ENCODE results near the gene ZCCHC14.
A peak's percentile ranks its signal among the peaks of the same experiment; 100 is the strongest.

Gene ZCCHC14

DNA sequence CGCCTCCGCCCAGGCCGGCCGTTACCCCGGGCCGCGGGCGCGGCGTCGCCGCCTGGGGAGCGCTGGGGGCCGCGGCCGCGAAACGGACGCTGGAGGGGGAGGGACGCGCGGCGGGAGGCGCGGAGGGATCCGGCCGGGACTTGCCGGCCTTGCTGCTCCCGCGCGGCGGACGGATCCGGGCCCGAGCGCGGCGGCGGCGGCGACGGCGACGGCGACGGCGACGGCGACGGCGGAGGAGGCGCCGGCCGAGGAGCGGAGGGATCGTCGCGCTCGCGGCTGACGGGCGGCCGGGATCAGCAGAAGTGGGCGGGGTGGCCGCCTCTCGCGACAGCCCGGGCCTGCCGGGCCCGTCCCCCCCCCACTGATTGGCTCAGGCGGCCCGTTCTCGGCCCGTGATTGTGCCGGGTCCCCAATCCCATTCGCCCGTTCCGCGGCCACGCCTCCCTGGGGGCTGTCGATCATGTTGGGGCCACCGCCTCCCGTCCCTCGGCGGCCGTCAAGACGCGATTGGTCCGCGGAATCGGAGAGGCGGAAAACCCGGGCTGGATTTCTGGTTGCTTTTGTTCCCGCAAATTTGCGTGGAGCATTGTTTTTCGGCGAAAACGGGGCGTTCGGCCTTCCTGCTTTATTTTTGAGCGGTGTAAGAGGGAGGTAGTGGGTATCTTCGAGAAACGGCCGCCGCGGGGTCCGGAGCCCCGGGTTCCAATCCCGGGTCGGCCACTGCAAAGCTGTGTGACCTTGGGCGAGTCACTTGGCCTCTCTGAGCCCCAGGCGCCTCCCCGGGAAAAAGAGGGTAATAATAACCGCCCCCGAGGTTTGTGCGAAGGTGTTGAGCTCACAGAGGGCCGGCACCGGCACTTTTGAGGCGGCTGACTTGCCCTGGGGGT lies at the start of gene ZCCHC14:
ZCCHC14 (minus strand) TSS at position 304 of the 887 bp plus-strand sequence. CDS start 786 bp downstream, outside the sequence.
- H3K4me3 Mint-ChIP-seq = peak within 1 kb of the TSS; percentile 83
- H3K27me3 Mint-ChIP-seq = peaks cover 9% of the 10 kb centered on the region
- H3K27ac Mint-ChIP-seq = peak within 1 kb of the TSS; percentile 73
- H3K36me3 Mint-ChIP-seq (ENCODE audit: low read depth) = no peaks in the 10 kb centered on the region
- H3K9me3 Mint-ChIP-seq = no peaks in the 10 kb centered on the region
- peaks cover 59% of the 10 kb centered on the region for H3K4me1 Mint-ChIP-seq (ENCODE audit: low read depth)

DNA sequence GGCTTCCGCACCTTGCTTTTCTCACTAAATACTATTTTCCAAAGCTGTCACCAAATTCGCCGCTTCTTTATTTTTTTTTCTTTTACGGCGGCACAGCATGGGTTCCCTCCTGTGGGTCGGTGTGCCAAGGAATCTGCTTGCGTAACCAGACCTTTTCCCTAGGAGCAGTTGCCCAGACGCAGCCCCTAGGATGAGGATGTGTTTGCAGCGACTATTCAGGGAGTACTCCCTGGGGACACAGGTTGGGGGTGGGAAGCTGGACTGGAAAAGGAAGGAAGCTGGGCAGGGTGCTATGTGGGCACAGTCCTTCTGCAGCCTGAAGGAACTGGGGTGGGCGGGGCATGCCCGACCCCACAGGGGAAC lies 49.0 kb upstream of the ZCCHC14 start:
- H3K9me3 Mint-ChIP-seq = peaks cover 3% of the 10 kb centered on the region
- H3K4me3 Mint-ChIP-seq = no peak overlapping the region
- peaks cover 37% of the 10 kb centered on the region for H3K27me3 Mint-ChIP-seq
- H3K36me3 Mint-ChIP-seq (ENCODE audit: low read depth) = no peaks in the 10 kb centered on the region
- peaks cover 32% of the 10 kb centered on the region for H3K4me1 Mint-ChIP-seq (ENCODE audit: low read depth)
- H3K27ac Mint-ChIP-seq = no peak overlapping the region

DNA sequence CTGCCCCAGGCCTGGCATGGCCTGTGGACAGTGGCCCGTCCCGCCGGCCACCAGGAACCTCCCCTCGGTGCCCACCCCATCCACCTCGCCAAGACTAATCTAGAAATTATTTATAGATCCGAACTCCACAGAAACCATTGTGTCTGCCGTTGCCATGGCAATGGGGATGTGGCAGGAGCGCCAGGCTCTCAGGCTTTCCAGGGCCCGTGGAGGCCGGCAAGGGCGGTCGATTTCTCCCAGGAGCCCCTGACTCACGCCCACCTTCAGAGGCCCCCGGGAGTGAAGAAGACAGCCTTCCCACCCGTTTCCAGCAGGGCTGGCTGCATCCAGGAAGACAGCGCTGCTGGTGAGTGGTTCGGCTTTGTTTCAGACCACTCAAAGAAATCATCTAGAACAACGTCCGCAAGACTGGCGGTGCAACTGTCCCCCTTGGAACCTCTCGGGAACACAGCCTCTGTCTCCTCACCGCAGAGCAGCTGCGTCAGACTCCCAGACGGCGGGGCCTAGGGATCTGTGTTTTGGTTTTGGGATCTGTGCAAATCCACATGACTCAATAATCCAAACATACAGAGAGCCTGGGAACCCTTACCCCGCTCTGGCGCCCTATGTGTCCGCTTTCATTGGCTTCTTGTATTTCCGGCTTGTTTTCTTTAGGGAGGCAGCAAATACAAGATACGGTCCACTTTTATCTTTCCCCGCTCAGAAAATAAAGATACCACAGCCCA lies 48.5 kb upstream of the ZCCHC14 start:
- Mint-ChIP-seq H3K4me1 (ENCODE audit: low read depth) (peaks cover 32% of the 10 kb centered on the region), H3K27me3 (peaks cover 39% of the 10 kb centered on the region), H3K27ac (no peak overlapping the region), H3K9me3 (peaks cover 6% of the 10 kb centered on the region), H3K36me3 (ENCODE audit: low read depth) (no peaks in the 10 kb centered on the region), H3K4me3 (no peak overlapping the region)

DNA sequence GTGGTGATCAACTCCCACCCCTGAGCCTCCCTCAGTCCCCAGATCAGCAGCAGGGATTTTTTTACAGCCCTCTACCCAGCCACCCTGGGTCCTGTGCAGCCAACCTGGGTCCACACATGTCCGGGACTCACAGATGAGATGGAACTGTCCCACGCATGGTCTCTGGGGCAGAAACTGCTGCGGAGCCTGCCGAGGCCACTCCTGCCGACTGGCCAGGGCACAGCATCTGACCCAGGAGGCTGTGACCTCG lies 48.0 kb upstream of the ZCCHC14 start:
- peaks cover 32% of the 10 kb centered on the region for H3K4me1 Mint-ChIP-seq (ENCODE audit: low read depth)
- H3K27me3 Mint-ChIP-seq = peaks cover 43% of the 10 kb centered on the region
- no peaks in the 10 kb centered on the region for H3K36me3 Mint-ChIP-seq (ENCODE audit: low read depth)
- H3K4me3 Mint-ChIP-seq = no peak overlapping the region
- no peak overlapping the region for H3K27ac Mint-ChIP-seq
- peaks cover 6% of the 10 kb centered on the region for H3K9me3 Mint-ChIP-seq

DNA sequence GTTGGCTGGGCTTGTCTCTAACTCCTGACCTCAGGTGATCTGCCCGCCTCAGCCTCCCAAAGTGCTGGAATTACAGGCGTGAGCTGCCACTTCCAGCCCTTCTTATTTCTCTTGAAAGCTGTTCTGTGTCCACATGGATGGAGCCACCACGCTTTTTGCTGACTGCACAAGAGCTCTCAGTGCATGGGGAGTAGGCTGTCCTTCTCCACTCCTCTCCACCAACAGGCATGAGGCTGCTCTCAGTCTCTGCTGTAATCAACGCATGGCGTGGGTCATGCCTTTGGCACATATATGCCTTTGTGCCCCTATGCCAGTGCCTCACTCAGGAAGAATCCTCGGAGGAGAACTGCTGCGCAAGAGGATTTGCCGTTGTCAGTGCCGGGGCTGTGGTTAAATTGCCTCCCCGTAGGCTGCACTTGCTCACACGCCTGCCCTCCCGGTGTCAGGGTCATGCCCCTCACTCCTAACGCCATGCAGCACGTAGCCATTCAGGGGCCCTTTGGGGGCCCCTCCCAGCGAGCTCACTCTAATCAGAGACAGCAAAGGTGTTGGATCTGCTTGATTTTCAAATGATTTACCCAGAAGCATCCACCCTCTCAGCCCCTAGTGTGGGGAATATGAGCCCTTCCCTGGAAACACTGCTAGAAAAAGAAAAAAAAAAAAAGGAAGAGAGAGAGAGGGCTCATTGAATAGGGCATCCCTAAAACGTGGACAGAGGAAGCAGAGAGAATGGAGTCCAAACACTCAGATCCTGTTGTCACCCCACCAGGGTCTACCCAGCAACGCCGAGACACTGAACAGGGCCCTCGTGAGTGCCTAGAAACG lies 47.5 kb upstream of the ZCCHC14 start:
- H3K36me3 Mint-ChIP-seq (ENCODE audit: low read depth) = no peaks in the 10 kb centered on the region
- no peak overlapping the region for H3K27ac Mint-ChIP-seq
- H3K9me3 Mint-ChIP-seq = peaks cover 6% of the 10 kb centered on the region
- peaks cover 45% of the 10 kb centered on the region for H3K27me3 Mint-ChIP-seq
- H3K4me3 Mint-ChIP-seq = no peak overlapping the region
- peaks cover 32% of the 10 kb centered on the region for H3K4me1 Mint-ChIP-seq (ENCODE audit: low read depth)

DNA sequence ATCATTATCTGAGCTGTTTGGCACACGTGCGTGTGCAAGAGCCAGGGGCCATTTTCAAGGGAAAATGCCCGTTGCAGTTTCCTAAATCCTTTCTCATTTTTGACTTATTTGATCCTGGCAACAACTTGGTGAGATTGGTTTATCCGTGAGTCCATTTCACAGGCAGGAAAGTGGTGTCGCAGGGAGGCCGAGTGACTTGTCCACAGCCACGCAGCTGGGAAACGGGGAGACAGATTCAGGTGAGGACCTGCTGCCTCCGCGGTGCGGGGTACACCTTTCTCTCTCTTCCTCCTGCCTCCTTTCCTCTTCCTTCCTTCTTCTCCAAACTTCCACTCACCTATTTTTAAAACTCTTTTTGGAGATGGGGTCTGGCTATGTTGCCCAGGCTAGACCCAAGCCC lies 46.3 kb upstream of the ZCCHC14 start:
- Mint-ChIP-seq H3K4me1 (ENCODE audit: low read depth) (peaks cover 30% of the 10 kb centered on the region), H3K4me3 (no peak overlapping the region), H3K27ac (no peak overlapping the region), H3K36me3 (ENCODE audit: low read depth) (no peaks in the 10 kb centered on the region), H3K27me3 (peaks cover 46% of the 10 kb centered on the region), H3K9me3 (peaks cover 6% of the 10 kb centered on the region)

DNA sequence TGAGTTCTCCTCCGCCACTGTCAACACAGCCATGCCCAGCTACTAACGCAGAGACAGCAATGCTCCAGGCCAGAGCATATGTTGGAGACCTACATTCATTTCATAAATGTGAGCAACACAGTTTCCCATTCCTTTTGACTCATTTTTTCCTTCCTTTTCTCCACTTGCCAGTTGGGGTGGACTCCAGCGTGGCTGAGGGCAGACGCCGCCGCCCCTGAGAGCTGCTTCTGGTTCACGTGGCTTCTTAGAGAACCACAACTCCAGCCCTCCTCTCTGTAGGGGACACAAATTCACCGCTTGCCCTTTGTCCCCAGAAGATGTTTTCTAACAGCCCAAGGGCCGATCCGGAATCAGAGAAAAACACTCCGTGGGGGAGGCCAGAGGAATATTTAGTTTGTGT lies 45.8 kb upstream of the ZCCHC14 start:
- peaks cover 25% of the 10 kb centered on the region for H3K4me1 Mint-ChIP-seq (ENCODE audit: low read depth)
- no peaks in the 10 kb centered on the region for H3K36me3 Mint-ChIP-seq (ENCODE audit: low read depth)
- peak overlapping the region; percentile 73 for H3K27ac Mint-ChIP-seq
- peak overlapping the region; percentile 20 for H3K4me3 Mint-ChIP-seq
- peaks cover 6% of the 10 kb centered on the region for H3K9me3 Mint-ChIP-seq
- H3K27me3 Mint-ChIP-seq = peaks cover 44% of the 10 kb centered on the region

DNA sequence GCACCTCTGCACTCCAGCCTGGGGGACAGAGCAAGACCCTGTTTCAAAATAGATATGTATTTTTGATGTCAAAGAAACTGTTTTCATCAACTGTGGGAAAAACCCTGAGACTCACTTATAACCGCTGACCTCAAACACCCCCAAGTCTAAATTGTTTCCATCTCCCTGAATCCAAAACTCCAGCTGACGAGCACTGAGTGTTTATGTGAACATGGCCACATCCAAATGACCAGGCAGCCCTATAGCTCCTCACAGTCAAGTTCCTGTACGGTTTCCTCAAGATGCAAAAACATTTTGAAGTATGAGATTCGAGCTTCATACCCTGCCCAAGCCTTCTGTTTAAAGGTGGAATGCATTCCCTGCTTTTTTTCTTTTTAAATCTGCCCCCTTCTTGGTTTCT lies 45.3 kb upstream of the ZCCHC14 start:
- peaks cover 1% of the 10 kb centered on the region for H3K36me3 Mint-ChIP-seq (ENCODE audit: low read depth)
- peaks cover 23% of the 10 kb centered on the region for H3K4me1 Mint-ChIP-seq (ENCODE audit: low read depth)
- H3K4me3 Mint-ChIP-seq = peak overlapping the region; percentile 20
- H3K27me3 Mint-ChIP-seq = peaks cover 45% of the 10 kb centered on the region
- peaks cover 8% of the 10 kb centered on the region for H3K9me3 Mint-ChIP-seq
- H3K27ac Mint-ChIP-seq = peak overlapping the region; percentile 73

DNA sequence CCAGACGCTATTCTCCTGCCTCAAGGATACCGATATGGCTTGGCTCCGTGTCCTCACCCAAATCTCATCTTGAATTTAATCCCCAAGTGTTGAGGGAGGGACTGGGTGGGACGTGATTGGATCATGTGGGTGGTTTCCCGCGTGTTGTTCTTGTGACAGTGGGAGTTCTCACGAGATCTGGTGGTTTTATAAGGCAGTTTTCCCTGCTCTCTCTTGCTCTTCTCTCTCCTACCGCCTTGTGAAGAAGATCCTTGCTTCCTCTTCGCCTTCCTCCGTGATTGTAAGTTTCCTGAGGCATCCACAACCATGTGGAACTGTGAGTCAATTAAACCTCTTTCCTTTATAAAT lies 43.9 kb upstream of the ZCCHC14 start:
- Mint-ChIP-seq H3K36me3 (ENCODE audit: low read depth) (peaks cover 9% of the 10 kb centered on the region), H3K4me3 (no peak overlapping the region), H3K4me1 (ENCODE audit: low read depth) (peaks cover 23% of the 10 kb centered on the region), H3K9me3 (peaks cover 16% of the 10 kb centered on the region), H3K27me3 (peaks cover 54% of the 10 kb centered on the region), H3K27ac (no peak overlapping the region)

DNA sequence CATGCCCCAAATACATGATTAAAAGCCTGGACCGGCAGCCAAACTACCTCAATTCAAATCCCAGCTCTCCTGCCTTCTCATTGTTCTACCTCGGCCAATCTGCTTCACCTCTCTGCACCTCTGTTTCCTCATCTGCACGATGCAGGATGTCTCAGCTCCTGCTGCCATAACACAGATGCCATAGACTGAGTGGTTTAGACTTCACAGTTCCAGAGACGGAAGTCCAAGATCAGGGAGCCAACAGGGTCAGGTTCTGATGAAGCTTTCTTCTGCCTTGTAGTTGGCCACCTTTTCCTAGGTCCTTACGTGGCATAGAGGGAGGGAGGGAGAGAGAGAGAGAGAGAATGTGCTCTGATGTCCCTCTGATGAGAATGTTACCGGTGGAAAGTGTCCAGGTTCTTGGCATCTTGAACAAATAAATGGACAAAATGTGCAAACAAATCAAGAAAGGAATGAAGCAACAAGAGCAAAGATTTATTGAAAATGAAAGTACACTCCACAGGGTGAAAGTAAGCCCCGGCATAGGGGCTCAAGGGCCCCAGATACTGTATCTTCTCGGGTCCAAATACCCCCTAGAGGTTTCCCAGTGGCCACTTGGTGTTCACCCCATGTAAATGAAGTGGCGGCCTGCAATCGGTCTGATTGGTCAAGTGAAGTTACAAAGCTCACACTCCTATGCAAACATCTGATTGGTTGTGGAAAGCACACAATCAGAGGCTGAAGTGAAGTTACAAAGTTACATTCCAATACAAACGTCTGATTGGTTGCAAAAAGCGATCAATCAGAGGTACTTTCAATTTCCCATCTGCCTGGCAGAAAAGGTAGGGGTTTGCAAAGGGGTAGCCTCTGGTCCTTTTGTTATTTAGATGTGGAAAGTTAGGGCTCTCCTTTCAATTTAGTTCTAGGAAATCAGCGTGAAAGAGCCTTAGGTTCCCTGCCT lies 43.3 kb upstream of the ZCCHC14 start:
- peaks cover 55% of the 10 kb centered on the region for H3K27me3 Mint-ChIP-seq
- no peak overlapping the region for H3K4me3 Mint-ChIP-seq
- H3K27ac Mint-ChIP-seq = no peak overlapping the region
- peaks cover 17% of the 10 kb centered on the region for H3K9me3 Mint-ChIP-seq
- H3K36me3 Mint-ChIP-seq (ENCODE audit: low read depth) = peaks cover 11% of the 10 kb centered on the region
- H3K4me1 Mint-ChIP-seq (ENCODE audit: low read depth) = peaks cover 23% of the 10 kb centered on the region

DNA sequence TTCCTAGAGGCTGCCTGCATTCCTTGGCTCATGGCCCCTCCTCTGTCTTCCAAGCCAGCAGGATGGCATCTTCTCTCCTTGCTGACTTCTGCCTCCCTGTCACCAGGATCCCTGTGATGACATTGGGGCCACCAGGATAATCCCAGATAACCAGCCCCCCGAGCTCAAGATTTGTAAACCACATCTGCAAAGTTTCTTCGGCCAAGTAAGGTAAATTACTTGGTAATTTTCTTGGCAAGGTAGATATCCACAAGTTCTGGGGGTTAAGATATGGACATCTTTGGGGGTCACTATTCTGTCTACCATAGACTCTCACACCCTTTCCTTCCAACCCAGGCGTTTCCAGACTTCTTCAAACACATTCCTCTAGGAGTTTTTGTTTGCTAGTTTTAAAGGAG lies 42.6 kb upstream of the ZCCHC14 start:
- peaks cover 55% of the 10 kb centered on the region for H3K27me3 Mint-ChIP-seq
- H3K27ac Mint-ChIP-seq = no peak overlapping the region
- H3K9me3 Mint-ChIP-seq = peaks cover 21% of the 10 kb centered on the region
- peaks cover 14% of the 10 kb centered on the region for H3K36me3 Mint-ChIP-seq (ENCODE audit: low read depth)
- H3K4me3 Mint-ChIP-seq = no peak overlapping the region
- H3K4me1 Mint-ChIP-seq (ENCODE audit: low read depth) = peaks cover 23% of the 10 kb centered on the region

DNA sequence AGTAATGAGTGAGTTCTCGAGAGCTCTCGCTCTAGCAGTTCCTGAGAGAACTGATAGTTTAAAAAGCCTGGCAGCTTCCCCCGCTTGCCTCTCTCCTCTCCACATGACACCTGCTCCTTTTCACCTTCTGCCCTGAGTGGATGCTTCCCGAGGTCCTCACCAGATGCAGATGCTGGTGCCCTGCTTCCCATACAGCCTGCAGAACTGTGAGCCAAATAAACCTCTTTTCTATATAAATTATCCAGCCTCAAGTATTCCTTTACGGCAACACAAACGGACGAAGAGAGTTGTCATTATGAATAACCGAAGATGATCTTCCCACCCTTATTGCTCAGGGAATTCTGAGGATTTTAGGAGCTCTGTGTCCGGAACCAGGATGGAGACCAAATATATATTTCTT lies 41.9 kb upstream of the ZCCHC14 start:
- Mint-ChIP-seq H3K9me3 (peaks cover 25% of the 10 kb centered on the region), H3K36me3 (ENCODE audit: low read depth) (peaks cover 14% of the 10 kb centered on the region), H3K27ac (no peak overlapping the region), H3K27me3 (peaks cover 48% of the 10 kb centered on the region), H3K4me3 (no peak overlapping the region), H3K4me1 (ENCODE audit: low read depth) (peaks cover 23% of the 10 kb centered on the region)

DNA sequence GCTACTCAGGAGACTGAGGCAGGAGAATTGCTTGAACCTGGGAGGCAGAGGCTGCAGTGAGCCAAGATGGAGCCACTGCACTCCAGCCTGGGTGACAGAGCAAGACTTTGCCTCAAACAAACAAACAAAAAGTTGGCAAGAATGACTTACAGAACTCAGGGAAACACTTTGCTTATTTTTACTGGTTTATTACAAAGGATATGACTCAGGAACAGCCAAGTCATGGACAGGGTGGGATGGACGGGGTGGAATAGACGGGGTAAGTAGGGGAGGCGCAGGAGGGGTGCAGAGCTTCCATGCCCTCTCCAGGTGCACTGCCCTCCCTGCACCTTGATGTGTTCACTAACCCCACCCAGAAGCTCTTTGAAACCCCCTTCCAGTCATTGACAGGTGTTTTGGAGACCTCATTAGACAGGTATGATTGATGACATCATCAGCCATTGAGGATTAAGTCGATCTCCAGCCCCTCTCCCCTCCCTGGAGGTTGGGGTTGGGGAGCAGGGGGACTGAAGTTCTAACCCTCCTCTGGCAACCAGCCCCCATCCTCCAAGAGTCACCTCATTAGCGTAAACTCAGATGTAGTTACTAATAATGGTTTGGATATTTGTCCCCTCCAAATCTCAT lies 41.3 kb upstream of the ZCCHC14 start:
- Mint-ChIP-seq H3K36me3 (ENCODE audit: low read depth) (peaks cover 14% of the 10 kb centered on the region), H3K27me3 (peaks cover 47% of the 10 kb centered on the region), H3K27ac (no peak overlapping the region), H3K9me3 (peaks cover 30% of the 10 kb centered on the region), H3K4me3 (no peak overlapping the region), H3K4me1 (ENCODE audit: low read depth) (peaks cover 18% of the 10 kb centered on the region)

DNA sequence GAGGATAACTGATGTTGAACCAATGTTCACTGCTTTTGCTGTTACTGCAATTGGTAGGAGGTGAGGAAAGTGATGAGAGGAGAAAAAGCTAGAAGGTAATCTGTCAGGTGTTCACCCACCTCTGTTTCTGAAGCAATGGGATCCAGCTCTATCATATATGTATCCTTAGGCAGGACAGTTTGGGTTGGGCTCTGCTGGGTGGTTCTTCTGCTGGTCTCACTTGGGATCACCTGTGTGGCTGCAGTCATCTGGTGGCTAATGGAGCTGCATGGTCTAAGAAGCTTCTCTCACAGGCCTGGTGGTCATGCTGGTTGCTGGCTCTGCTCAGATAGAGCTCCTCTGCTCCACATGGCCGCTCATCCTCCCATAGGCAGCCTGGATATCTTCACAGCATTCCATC lies 40.2 kb upstream of the ZCCHC14 start:
- Mint-ChIP-seq H3K36me3 (ENCODE audit: low read depth) (peaks cover 14% of the 10 kb centered on the region), H3K9me3 (peaks cover 31% of the 10 kb centered on the region), H3K27ac (no peak overlapping the region), H3K27me3 (peaks cover 42% of the 10 kb centered on the region), H3K4me1 (ENCODE audit: low read depth) (peaks cover 7% of the 10 kb centered on the region), H3K4me3 (no peak overlapping the region)
